ENCODE data around the gene TMSB4X.
"Not testable (repeated sequence)": the region's sequence is repeated elsewhere in the genome, so short reads cannot be mapped to it uniquely, and the experiment has no call there.

Gene TMSB4X

DNA sequence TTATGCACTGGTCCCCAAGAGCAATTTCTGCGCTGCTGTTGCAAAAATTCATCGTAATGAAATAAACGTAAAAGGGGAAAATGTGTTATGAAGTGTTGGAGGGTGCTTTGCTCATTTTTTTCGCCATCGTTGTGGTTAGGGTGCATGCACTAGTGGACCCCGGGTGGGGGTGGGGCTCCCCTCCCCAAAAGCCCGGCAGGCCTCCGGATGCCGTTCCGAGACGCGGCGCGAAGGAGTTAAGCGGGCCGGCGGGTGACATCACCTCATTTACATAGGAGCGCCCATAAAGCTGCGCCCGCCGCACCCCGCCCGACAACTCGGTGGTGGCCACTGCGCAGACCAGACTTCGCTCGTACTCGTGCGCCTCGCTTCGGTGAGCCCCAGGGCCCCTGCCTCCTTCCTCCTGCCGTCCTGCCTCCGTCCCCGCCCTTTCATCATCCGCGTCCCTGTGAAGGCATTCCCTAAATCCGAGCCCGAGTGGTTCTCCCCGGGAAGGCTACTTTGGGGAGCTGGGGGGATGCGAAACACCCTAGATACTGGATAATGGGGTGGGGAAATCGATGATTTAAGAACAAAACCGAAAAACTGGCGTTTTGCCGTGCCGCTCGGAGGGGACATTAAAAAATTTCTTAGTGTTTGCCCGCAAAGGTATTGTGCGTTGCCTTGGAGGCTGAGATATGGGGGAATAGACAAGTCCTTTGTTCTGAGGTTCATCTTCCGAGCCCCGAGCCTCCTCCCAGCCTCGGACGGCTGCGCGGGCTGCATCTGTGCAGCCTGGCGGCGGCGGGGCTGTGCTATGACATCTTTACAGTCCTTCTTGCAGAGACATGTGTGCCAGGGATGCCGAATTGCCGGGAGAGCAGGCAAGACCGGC lies at the start of gene TMSB4X:
TSS of gene TMSB4X (plus strand) at position 315 of the 874 bp plus-strand sequence.
- Histone ChIP-seq H3K4me1 (ENCODE audit: control insufficient read depth in 2 of 2, insufficient read depth in 2 of 2, low read length in 2 of 2) (peaks cover 2 to 28% of the 10 kb centered on the region in 2 donors), H3K27me3 (ENCODE audit: control insufficient read depth in 2 of 2, insufficient read depth in 2 of 2, low read length in 2 of 2) (no peaks in the 10 kb centered on the region), H3K9me3 (ENCODE audit: control insufficient read depth in 2 of 2, low read length in 2 of 2) (no peaks in the 10 kb centered on the region), H3K4me3 (ENCODE audit: low read length in 2 of 2) (peak within 1 kb of the TSS; percentile 87 to 92), H3K36me3 (ENCODE audit: control insufficient read depth in 2 of 2, insufficient read depth in 2 of 2, low read length in 2 of 2) (peaks cover 0 to 9% of the 10 kb centered on the region in 2 donors), H3K9ac (ENCODE audit: low read depth in 1 of 2, low read length in 2 of 2) (peak within 1 kb of the TSS; percentile 96 to 97), H3K27ac (ENCODE audit: low read depth in 2 of 2, low read length in 2 of 2) (peak within 1 kb of the TSS; percentile 97)

DNA sequence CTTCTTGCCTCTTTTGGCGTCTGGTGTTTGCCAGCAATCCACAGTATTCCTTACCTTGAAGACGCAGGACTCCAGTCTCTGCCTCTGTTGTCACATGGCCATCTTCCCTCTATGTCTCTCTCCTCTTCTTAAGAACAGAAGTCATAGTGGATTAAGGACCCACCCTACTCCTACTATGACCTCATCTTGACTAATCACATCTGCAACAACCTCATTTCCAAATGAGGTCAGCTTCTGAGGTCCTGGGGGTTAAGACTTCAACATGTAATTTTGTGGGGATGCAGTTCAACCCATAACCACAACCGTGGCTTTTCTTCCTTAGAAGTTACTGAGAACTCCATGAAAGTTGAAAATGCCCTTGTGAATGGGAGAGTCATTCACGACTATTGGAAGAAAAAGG lies 45.2 kb upstream of the TMSB4X start:
- H3K4me3 ChIP-seq (ENCODE audit: low read length in 2 of 2), result no peak overlapping the region
- no peaks in the 10 kb centered on the region for H3K9me3 ChIP-seq (ENCODE audit: control insufficient read depth in 2 of 2, low read length in 2 of 2)
- H3K9ac ChIP-seq (ENCODE audit: low read depth in 1 of 2, low read length in 2 of 2), result no peak overlapping the region
- no peaks in the 10 kb centered on the region for H3K4me1 ChIP-seq (ENCODE audit: control insufficient read depth in 2 of 2, insufficient read depth in 2 of 2, low read length in 2 of 2)
- H3K27me3 ChIP-seq (ENCODE audit: control insufficient read depth in 2 of 2, insufficient read depth in 2 of 2, low read length in 2 of 2), result peaks cover 5 to 10% of the 10 kb centered on the region in 2 donors
- H3K27ac ChIP-seq (ENCODE audit: low read depth in 2 of 2, low read length in 2 of 2), result no peak overlapping the region
- H3K36me3 ChIP-seq (ENCODE audit: control insufficient read depth in 2 of 2, insufficient read depth in 2 of 2, low read length in 2 of 2), result no peaks in the 10 kb centered on the region

DNA sequence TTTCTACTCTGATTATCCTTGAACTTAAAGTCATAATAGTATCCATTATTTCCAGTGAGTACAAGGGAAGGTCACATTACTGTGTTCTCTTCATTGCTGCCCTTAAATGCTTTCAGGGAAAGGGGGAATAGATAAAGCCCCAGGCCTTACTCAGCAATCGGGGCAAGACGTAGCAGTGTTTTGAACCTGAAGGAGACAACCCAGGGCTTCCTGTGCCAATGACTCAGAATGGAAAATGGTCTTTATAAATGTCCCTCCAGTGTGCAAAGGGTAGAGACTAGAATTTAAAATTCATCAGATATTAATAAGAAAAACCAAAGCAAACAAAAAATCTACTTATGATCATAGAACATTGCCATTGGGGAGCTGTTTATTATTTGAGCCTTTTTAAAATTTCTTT lies 44.8 kb upstream of the TMSB4X start:
- no peaks in the 10 kb centered on the region for H3K4me1 ChIP-seq (ENCODE audit: control insufficient read depth in 2 of 2, insufficient read depth in 2 of 2, low read length in 2 of 2)

DNA sequence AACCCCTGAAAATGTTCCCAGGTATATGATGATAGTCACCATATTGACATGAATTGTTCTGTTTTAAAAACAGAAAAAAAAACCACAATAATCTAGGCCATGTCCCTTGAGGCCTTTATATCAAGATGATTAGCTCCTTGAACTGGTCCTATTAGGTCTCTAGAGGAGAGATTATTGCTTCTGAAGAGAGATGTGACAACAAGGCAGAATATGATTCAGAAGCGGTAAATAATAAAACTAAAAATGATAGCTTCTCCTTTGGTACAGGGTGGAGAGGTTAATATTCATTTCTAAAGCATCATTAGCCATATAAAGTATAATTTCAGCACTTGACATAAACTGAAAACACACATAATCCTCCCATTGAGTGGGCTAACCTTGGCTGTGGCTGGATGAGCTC lies 42.7 kb upstream of the TMSB4X start:
- Histone ChIP-seq H3K9me3 (ENCODE audit: control insufficient read depth in 2 of 2, low read length in 2 of 2) (no peaks in the 10 kb centered on the region), H3K4me3 (ENCODE audit: low read length in 2 of 2) (no peak overlapping the region)

More for the DNA sequence above, 44.8 kb upstream of the TMSB4X start:
- no peaks in the 10 kb centered on the region for H3K9me3 ChIP-seq (ENCODE audit: control insufficient read depth in 2 of 2, low read length in 2 of 2)
- H3K36me3 ChIP-seq (ENCODE audit: control insufficient read depth in 2 of 2, insufficient read depth in 2 of 2, low read length in 2 of 2), result no peaks in the 10 kb centered on the region
- H3K9ac ChIP-seq (ENCODE audit: low read depth in 1 of 2, low read length in 2 of 2), result no peak overlapping the region
- no peak overlapping the region for H3K4me3 ChIP-seq (ENCODE audit: low read length in 2 of 2)
- H3K27me3 ChIP-seq (ENCODE audit: control insufficient read depth in 2 of 2, insufficient read depth in 2 of 2, low read length in 2 of 2), result peaks cover 5 to 9% of the 10 kb centered on the region in 2 donors
- no peak overlapping the region for H3K27ac ChIP-seq (ENCODE audit: low read depth in 2 of 2, low read length in 2 of 2)

DNA sequence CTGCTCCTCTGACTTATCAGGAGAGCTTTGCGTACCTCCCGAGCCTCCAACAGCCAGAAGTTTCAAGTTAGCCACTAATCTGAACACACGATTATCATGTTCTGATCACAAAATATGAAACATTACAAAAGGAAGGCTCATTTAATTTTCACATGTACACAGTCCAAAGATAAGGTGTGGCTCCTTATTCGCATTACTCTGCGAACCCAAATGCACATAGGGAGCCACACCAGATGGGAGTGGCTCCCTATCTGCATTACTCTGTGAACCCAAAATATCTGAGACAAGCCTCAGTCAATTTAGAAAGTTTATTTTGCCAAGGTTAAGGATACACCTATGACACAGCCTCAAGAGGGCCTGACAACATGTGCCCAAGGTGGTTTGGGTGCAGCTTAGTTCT lies 40.1 kb upstream of the TMSB4X start:
- Histone ChIP-seq H3K9me3 (ENCODE audit: control insufficient read depth in 2 of 2, low read length in 2 of 2) (no peaks in the 10 kb centered on the region), H3K36me3 (ENCODE audit: control insufficient read depth in 2 of 2, insufficient read depth in 2 of 2, low read length in 2 of 2) (no peaks in the 10 kb centered on the region), H3K27ac (ENCODE audit: low read depth in 2 of 2, low read length in 2 of 2) (no peak overlapping the region), H3K4me3 (ENCODE audit: low read length in 2 of 2) (no peak overlapping the region), H3K27me3 (ENCODE audit: control insufficient read depth in 2 of 2, insufficient read depth in 2 of 2, low read length in 2 of 2) (peaks cover 5 to 9% of the 10 kb centered on the region in 2 donors), H3K9ac (ENCODE audit: low read depth in 1 of 2, low read length in 2 of 2) (no peak overlapping the region), H3K4me1 (ENCODE audit: control insufficient read depth in 2 of 2, insufficient read depth in 2 of 2, low read length in 2 of 2) (no peaks in the 10 kb centered on the region)

More for the DNA sequence above, 42.7 kb upstream of the TMSB4X start:
- Histone ChIP-seq H3K9ac (ENCODE audit: low read depth in 1 of 2, low read length in 2 of 2) (no peak overlapping the region), H3K4me1 (ENCODE audit: control insufficient read depth in 2 of 2, insufficient read depth in 2 of 2, low read length in 2 of 2) (no peaks in the 10 kb centered on the region), H3K27ac (ENCODE audit: low read depth in 2 of 2, low read length in 2 of 2) (no peak overlapping the region), H3K36me3 (ENCODE audit: control insufficient read depth in 2 of 2, insufficient read depth in 2 of 2, low read length in 2 of 2) (no peaks in the 10 kb centered on the region), H3K27me3 (ENCODE audit: control insufficient read depth in 2 of 2, insufficient read depth in 2 of 2, low read length in 2 of 2) (peaks cover 5 to 9% of the 10 kb centered on the region in 2 donors)

DNA sequence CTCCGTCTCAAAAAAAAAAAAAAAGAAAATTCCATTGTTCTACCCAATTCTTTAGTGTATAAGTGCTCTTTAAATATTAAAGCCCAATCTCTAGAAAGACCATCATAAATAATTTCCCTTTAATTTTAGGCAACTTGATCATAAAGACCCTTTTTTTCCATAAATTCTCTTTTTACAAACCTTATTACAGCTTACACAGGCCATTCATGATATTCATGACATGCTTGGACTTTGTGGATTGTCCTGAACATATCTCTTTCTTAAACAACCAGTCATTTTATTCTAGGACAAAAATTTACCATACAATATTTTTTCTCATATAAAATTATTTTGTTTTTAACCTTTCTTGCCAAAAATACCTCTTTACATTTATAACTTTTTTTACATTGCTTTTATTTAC lies 38.0 kb upstream of the TMSB4X start:
- Histone ChIP-seq H3K27me3 (ENCODE audit: control insufficient read depth in 2 of 2, insufficient read depth in 2 of 2, low read length in 2 of 2) (peaks cover 0 to 5% of the 10 kb centered on the region in 2 donors), H3K36me3 (ENCODE audit: control insufficient read depth in 2 of 2, insufficient read depth in 2 of 2, low read length in 2 of 2) (no peaks in the 10 kb centered on the region), H3K9me3 (ENCODE audit: control insufficient read depth in 2 of 2, low read length in 2 of 2) (no peaks in the 10 kb centered on the region), H3K27ac (ENCODE audit: low read depth in 2 of 2, low read length in 2 of 2) (no peak overlapping the region), H3K4me1 (ENCODE audit: control insufficient read depth in 2 of 2, insufficient read depth in 2 of 2, low read length in 2 of 2) (no peaks in the 10 kb centered on the region), H3K9ac (ENCODE audit: low read depth in 1 of 2, low read length in 2 of 2) (no peak overlapping the region), H3K4me3 (ENCODE audit: low read length in 2 of 2) (no peak overlapping the region)

DNA sequence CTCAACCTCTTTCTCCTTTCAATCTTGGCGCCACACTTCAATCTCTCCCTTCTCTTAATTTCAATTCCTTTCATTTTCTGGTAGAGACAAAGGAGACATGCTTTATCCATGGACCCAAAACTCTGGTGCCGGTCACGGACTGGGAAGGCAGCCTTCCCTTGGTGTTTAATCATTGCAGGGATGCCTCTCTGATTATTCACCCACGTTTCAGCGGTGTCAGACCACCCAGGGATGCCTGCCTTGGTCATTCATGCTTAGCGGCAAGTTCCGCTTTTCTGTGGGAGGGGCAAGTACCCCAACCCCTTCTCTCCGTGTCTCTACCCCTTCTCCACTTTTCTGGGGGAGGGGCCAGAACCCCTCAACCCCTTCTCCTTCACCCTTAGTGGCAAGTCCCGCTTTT lies 34.4 kb upstream of the TMSB4X start:
- not testable (repeated sequence) for H3K27me3 ChIP-seq (ENCODE audit: control insufficient read depth in 2 of 2, insufficient read depth in 2 of 2, low read length in 2 of 2); H3K9me3 ChIP-seq (ENCODE audit: control insufficient read depth in 2 of 2, low read length in 2 of 2); H3K27ac ChIP-seq (ENCODE audit: low read depth in 2 of 2, low read length in 2 of 2); H3K4me1 ChIP-seq (ENCODE audit: control insufficient read depth in 2 of 2, insufficient read depth in 2 of 2, low read length in 2 of 2); H3K4me3 ChIP-seq (ENCODE audit: low read length in 2 of 2); H3K9ac ChIP-seq (ENCODE audit: low read depth in 1 of 2, low read length in 2 of 2); H3K36me3 ChIP-seq (ENCODE audit: control insufficient read depth in 2 of 2, insufficient read depth in 2 of 2, low read length in 2 of 2)

DNA sequence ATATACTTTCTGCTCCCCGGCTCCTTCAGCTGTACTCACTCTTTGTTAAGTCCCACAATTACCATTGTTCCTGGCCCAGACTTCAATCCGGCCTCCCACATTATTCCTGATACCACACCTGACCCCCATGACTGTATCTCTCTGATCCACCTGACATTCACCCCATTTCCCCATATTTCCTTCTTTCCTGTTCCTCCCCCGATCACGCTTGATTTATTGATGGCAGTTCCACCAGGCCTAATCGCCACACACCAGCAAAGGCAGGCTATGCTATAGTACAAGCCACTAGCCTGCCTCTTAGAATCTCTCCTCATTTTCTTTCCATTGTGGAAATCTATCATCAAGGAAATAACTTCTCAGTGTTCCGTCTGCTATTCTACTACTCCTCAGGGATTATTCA lies 31.3 kb upstream of the TMSB4X start:
- peaks cover 4 to 16% of the 10 kb centered on the region in 2 donors for H3K4me1 ChIP-seq (ENCODE audit: control insufficient read depth in 2 of 2, insufficient read depth in 2 of 2, low read length in 2 of 2)
- not testable (repeated sequence) for H3K4me3 ChIP-seq (ENCODE audit: low read length in 2 of 2); H3K27me3 ChIP-seq (ENCODE audit: control insufficient read depth in 2 of 2, insufficient read depth in 2 of 2, low read length in 2 of 2); H3K27ac ChIP-seq (ENCODE audit: low read depth in 2 of 2, low read length in 2 of 2); H3K9ac ChIP-seq (ENCODE audit: low read depth in 1 of 2, low read length in 2 of 2); H3K9me3 ChIP-seq (ENCODE audit: control insufficient read depth in 2 of 2, low read length in 2 of 2); H3K36me3 ChIP-seq (ENCODE audit: control insufficient read depth in 2 of 2, insufficient read depth in 2 of 2, low read length in 2 of 2)

DNA sequence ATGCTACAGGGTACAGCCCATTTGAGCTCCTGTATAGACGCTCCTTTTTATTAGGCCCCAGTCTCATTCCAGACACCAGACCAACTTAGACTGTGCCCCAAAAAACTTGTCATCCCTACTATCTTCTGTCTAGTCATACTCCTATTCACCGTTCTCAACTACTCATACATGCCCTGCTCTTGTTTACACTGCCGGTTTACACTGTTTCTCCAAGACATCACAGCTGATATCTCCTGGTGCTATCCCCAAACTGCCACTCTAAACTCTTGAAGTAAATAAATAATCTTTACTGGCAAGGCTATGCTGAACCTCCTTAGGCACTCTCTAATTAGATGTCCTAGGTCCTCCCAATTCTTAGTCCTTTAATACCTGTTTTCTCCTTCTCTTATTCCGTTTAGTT lies 30.5 kb upstream of the TMSB4X start:
- H3K4me1 ChIP-seq (ENCODE audit: control insufficient read depth in 2 of 2, insufficient read depth in 2 of 2, low read length in 2 of 2), result peaks cover 4 to 19% of the 10 kb centered on the region in 2 donors
- H3K9ac ChIP-seq (ENCODE audit: low read depth in 1 of 2, low read length in 2 of 2); H3K36me3 ChIP-seq (ENCODE audit: control insufficient read depth in 2 of 2, insufficient read depth in 2 of 2, low read length in 2 of 2); H3K4me3 ChIP-seq (ENCODE audit: low read length in 2 of 2); H3K9me3 ChIP-seq (ENCODE audit: control insufficient read depth in 2 of 2, low read length in 2 of 2); H3K27me3 ChIP-seq (ENCODE audit: control insufficient read depth in 2 of 2, insufficient read depth in 2 of 2, low read length in 2 of 2); H3K27ac ChIP-seq (ENCODE audit: low read depth in 2 of 2, low read length in 2 of 2): not testable (repeated sequence)

DNA sequence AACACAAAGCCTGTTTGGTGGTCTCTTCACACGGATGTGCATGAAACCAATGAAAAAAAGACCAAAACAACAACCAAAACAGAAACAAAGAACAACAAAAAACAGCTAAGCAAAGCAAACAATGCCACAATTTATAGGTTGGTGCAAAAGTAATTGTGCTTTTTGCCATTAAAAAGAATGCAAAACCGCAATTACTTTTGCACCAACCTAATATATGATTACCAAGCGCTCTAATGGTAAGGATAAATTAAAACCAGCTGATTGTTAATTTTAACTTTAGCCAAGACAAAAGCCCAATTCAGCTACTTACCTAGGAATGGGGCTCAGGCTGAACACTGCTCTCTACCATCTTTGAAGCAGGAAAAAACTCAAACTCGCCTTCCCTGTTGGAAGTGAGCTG lies 29.4 kb upstream of the TMSB4X start:
- Histone ChIP-seq H3K4me1 (ENCODE audit: control insufficient read depth in 2 of 2, insufficient read depth in 2 of 2, low read length in 2 of 2) (peaks cover 10 to 29% of the 10 kb centered on the region in 2 donors), H3K4me3 (ENCODE audit: low read length in 2 of 2) (no peak overlapping the region), H3K9me3 (ENCODE audit: control insufficient read depth in 2 of 2, low read length in 2 of 2) (no peaks in the 10 kb centered on the region), H3K27me3 (ENCODE audit: control insufficient read depth in 2 of 2, insufficient read depth in 2 of 2, low read length in 2 of 2) (no peaks in the 10 kb centered on the region), H3K9ac (ENCODE audit: low read depth in 1 of 2, low read length in 2 of 2) (no peak overlapping the region), H3K36me3 (ENCODE audit: control insufficient read depth in 2 of 2, insufficient read depth in 2 of 2, low read length in 2 of 2) (no peaks in the 10 kb centered on the region), H3K27ac (ENCODE audit: low read depth in 2 of 2, low read length in 2 of 2) (no peak overlapping the region)
